ENCODE measurements around the gene ALDH1A1. TPM values are rescaled to one million over a fixed set of nuclear protein-coding genes. Genes with fewer than 3 reads are reported as not detected.

ALDH1A1 gene
- total and polyA plus RNA-seq, 2 of the 8 experiments (the other 6 are each of a cell fraction or from before 2014, with no cell fraction given), result 0.50 to 0.82 TPM

DNA sequence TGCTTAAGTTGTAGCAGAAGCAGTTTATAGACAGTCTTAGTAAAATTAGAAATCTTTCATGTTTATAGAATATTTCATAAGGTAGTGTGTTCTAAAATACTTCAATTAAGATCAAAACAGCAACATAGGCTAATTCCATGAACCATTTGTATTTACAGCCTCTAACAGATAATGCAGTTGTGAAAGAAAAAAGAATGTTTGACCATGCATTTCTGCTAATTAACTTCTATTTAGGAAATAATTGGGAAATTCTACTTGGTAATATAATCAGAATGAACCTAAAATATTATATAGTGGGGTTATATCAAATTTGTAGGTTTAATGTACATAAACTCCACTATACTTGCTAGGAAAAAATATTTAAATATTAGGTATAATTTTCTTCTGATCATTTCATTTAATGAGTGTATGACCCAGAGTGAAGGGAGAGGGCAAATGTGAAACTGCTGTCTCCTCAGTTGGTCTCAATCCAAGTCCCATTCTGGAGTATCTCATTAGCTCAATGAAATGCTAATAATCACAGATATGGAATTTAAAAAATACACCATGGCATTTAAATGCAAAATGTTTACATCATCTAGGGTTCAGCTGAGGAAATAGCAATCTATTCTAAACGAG is 34.9 kb downstream of the ALDH1A1 start (continued):
- TF ChIP-seq KDM1A (IDR thresholded peaks at IDR 0.05; ENCODE audit: borderline replicate concordance, low read length), result no peak
- TF ChIP-seq RAD21 (IDR thresholded peaks at IDR 0.05 in 1 of 2, conservative IDR thresholded peaks at IDR 0.05 in 1 of 2; ENCODE audit: low read depth in 2 of 2, low read length in 2 of 2), result no peak
- TF ChIP-seq SUZ12 (IDR thresholded peaks at IDR 0.05; ENCODE audit: low read length), result no peak
- TF ChIP-seq ASH2L (IDR thresholded peaks at IDR 0.05; ENCODE audit: low read length), result no peak
- no peak for TF ChIP-seq CREB1 (IDR thresholded peaks at IDR 0.05)
- TF ChIP-seq SP1 (IDR thresholded peaks at IDR 0.05; ENCODE audit: low read depth, low read length), result no peak

Measured in H1 (cell line).